CD4-positive, alpha-beta T cell treated with Interleukin-4 for 4 hours (primary cell): ENCODE results near the gene KCNS1.
"Not testable (repeated sequence)": the region's sequence is repeated elsewhere in the genome, so short reads cannot be mapped to it uniquely, and the experiment has no call there.

Source experiments
- DNase-seq: peaks from one replicate; pipeline ENCODE4 v3.0.0-alpha.2; 2020

KCNS1 gene

DNA sequence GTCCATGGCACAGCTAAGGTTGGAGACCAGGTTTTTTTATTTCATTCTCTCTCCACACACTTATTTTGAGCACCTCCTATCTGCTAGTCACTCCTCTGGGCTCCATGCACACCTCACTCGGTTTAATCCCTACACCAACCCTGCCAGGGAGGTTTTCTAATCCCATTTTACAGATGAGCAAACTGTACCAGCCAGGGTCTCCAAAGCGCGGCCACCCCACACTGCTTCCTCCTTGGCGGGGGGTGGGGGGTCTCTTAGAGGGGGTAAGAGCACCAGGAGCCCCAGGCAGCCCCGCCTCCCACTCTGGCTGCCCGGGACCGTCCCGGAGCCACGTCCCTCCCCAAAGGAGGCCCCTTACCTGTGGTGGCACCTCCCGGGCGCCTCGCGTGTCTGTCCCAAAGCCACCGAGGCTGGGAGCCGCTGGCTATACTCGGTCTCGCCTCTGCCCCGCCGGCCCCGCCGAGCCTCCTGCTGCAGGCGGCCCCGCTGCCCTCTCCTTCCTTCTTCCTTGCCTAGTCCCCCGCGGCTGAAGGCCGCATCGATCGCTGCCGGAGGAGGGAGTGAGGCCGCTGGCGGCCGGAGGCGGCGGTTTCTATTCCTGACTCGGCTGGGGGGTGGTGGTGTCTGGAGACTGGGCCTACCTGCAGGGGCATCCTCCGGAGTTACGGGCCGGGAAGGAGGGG, at the start of gene KCNS1:
Gene KCNS1, minus strand, starts transcription at position 565 of the 683 bp plus-strand sequence. CDS start 1,891 bp downstream, outside the sequence.
- DNase-seq, result no peak

DNA sequence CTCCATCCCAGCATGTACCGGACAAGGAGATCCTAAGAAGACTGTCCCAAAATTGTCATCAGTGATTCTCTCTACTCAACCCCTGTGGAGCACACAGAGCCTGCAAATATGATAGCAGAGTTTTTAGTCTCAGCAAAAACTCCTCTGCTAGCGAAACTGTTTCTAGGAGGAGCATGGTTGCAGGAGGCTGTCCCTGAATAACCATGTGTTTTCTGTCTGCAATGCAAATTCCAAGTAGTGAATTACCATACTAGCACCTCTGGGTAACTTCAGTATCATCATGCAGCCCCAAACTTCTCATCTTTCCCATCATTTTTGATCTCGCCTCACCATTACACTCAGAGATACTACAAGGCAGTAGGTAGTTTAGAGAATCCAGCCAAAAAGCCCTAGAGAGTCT, 48.1 kb upstream of the KCNS1 start:
- no peak for DNase-seq

GRCh38 chr20:45140836-45141235, 39.9 kb upstream of the KCNS1 start:
- no peak for DNase-seq

- DNase-seq, result not testable (repeated sequence)
These were observed 38.9 kb upstream of the KCNS1 start for GRCh38 chr20:45139733-45140375.

GRCh38 chr20:45138561-45139300, 37.8 kb upstream of the KCNS1 start:
- DNase-seq, result peak; percentile 10

- DNase-seq, result no peak
These were observed 36.0 kb upstream of the KCNS1 start for GRCh38 chr20:45136911-45137310.

- DNase-seq, result no peak
These were observed 27.2 kb upstream of the KCNS1 start for GRCh38 chr20:45128099-45128498.

GRCh38 chr20:45124365-45124764, 23.4 kb upstream of the KCNS1 start, which contains the start of gene WFDC12:
Gene WFDC12 (minus strand): TSS chr20:45124465. CDS start chr20:45124447, 18 bp downstream.
- DNase-seq, result no peak

GRCh38 chr20:45121388-45121787, 20.5 kb upstream of the KCNS1 start:
- no peak for DNase-seq

- DNase-seq, result no peak
These were observed 18.8 kb upstream of the KCNS1 start for GRCh38 chr20:45119556-45120266.

- no peak for DNase-seq
These were observed 17.1 kb upstream of the KCNS1 start for GRCh38 chr20:45118028-45118427.

GRCh38 chr20:45117581-45117980, 16.7 kb upstream of the KCNS1 start:
- no peak for DNase-seq

DNA sequence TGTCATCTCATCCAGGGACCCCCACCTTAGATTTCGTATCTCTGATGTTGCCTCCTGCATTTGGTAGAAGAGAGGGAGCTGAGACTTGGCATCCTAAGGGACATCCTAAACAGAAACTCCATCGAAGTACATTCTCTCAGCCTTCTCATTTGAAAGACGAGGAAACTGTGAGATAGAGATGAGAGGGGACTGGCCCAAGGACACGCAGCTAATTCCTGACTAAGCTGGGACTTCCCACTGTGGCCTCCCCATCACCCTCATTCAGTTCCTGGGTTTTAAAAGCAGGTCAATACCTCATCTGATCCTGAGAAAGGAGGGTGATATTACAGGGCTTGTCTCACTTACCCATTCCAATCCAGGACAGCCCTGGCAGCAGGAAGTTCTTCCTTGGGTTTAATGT, 14.9 kb upstream of the KCNS1 start:
- DNase-seq, result no peak

- no peak for DNase-seq
These were observed 14.5 kb upstream of the KCNS1 start for GRCh38 chr20:45115386-45115774.

DNA sequence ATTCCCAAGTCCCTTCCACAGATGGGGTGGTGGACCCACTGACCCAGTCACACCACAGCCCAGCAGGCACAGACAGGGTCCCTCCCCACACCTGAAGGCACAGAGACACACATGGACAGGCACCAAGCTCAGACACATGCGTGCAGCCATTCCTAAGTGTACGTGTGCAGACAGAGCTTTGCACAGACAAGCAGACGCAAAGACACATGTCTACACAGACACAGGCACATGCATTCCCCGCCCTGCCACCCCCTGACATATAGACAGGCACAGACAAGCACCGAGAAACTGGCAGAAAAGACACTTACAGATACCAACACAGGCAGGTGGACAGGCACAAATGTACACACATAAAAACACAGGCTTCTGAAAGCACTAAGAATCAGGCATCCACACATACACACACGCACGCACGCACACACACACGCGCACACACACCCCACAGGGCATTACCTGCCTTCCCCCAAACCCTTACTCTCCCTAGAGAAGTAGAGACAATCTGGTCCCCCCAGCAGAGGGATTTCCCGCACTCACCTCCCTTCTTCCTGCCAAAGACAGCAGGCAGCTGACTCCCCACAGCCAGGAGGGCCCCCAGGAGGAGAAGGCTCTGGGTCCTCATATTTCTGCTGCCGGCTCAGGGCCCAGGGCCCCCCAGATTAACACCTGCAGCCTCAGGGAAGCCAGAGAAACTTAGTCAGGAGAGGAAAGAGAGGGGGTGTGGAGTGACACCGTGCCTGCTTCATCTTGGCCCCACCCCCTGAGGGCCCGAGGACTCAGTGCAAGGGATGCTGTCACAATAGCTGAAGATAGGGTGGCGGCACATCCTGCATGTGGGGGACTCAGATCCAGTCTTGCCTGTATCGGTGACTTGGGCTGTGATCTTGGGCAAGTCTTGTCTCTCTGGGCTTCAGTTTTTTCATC, 13.8 kb upstream of the KCNS1 start, which contains the start of gene WFDC5:
Gene WFDC5, minus strand, starts transcription at position 710 of the 921 bp plus-strand sequence. Its CDS starts 91 bp downstream, at position 619.
- DNase-seq, result no peak

DNA sequence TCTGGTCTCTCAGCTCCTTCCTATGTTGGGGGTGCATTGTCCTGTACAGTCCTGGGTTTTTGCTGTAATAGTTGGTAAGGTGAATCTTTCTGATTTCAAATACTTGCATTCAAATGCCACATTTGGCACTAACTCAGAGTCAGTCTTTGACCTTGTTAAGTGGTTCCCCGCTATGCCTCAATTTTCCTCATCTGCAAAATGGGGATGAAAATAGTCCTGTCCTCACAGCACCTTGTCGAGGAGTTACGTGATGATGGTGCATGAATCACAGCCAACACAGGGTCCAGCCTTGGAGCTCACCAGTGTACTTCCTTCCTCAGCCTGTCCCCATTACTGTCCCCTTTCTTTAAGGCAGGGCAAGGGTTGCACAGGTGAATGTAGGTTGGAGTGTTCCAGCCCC, 12.9 kb upstream of the KCNS1 start:
- no peak for DNase-seq

DNA sequence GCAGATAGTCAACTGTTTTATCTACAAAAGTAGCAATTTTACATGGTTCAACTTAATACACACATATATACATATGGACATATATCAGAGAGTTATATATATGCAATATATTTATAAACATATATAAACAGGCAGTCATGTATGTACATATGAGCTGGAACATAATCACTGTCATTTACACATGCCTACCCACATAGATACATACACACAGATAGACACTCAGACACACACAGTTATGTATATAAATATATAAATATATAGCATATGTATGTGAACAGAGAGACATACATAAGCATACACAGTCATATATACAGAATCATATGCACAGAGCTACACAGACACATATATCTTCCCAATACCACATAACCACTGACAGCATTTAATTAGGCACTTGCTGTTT, 11.8 kb upstream of the KCNS1 start:
- DNase-seq, result no peak

DNA sequence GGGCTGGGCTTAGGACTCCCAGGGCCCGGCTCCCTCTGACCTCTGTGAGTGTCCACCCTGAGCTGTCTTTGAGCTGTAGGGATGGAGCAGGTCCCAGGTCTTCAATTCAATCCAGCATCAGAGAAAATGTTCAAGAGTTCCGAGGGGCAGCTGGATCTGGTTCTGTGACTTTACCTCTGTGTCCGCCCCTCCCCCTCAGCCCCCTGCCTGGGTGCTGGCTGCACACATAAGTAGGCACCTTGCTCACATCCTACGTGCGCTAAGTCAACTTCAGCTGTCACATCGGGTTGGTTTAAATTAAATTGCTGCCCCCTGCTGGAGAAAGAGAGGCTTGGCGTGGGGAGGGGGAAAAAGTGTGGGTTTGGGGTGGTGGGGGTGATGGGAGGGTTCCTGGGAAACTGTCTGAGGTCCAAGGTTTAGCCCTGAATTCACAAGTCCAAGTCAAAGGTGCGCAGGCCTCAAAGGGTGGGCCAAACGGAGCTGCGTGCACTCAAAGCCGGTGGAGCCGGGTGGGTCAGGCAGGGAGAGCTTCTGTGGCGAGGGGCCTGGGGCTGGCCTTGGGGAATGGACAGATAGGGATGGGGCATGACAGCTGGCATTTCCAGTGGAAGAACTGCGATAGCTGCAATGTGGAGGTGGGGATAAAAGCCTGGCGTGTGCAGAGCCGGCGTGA, 11.0 kb upstream of the KCNS1 start:
- DNase-seq, result peak; percentile 15

DNA sequence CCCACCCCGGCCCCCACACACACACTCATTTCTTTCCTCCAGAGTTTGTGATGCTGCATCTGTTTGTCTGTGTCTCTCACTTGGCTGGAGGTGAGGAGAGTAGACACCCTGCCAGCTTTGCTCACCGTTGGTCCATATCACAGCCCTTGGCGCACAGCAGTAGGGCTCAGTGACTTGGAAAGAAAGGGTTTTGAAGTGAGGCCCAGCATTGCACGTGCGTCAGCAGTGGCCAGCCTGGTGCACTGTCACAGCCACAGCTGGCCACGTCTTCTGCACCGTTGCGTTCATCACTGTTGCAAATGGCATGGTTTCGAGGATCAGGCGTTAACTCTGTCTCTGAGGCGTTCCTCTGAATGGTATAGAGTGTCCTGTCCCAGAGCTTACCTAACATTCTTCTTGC, 10.4 kb upstream of the KCNS1 start:
- DNase-seq, result no peak

- DNase-seq, result no peak
These were observed 9.4 kb upstream of the KCNS1 start for GRCh38 chr20:45110301-45110700.

- no peak for DNase-seq
These were observed 8.7 kb upstream of the KCNS1 start for GRCh38 chr20:45109634-45110033.
